Cardiac septum (tissue), 1 donor: ENCODE results near the gene MNT. TPM values are rescaled to one million over a fixed set of nuclear protein-coding genes. Genes with fewer than 3 reads are reported as not detected.
"Not testable (repeated sequence)": the region's sequence is repeated elsewhere in the genome, so short reads cannot be mapped to it uniquely, and the experiment has no call there.

Experiments used
- DNase-seq: peaks from one replicate; pipeline ENCODE4 v3.0.0-alpha.2; 2020; ENCODE audit warnings: low spot score
- intact Hi-C: fragments of 100-400 bp; cut with DNase I; formaldehyde crosslinking; loops from one replicate; pipeline ENCODE4 v1.14.0; 2022
- long read RNA-seq: library from polyadenylated mRNA; unstranded; transcript quantifications from one replicate; pipeline ENCODE4 v2.0.0, GENCODE V29; 2021
- total RNA-seq: library from RNA; stranded (reverse); fragmentation: NEBNext Ultra II Directional; extraction: Animal tissue kit (Norgen Biotek cat#: 25700); gene quantifications from one replicate; pipeline ENCODE4 v1.2.1, GENCODE V29; 2021
- donor health status: DM: no; HTN: no; CAD: no.

The MNT gene, protein sequence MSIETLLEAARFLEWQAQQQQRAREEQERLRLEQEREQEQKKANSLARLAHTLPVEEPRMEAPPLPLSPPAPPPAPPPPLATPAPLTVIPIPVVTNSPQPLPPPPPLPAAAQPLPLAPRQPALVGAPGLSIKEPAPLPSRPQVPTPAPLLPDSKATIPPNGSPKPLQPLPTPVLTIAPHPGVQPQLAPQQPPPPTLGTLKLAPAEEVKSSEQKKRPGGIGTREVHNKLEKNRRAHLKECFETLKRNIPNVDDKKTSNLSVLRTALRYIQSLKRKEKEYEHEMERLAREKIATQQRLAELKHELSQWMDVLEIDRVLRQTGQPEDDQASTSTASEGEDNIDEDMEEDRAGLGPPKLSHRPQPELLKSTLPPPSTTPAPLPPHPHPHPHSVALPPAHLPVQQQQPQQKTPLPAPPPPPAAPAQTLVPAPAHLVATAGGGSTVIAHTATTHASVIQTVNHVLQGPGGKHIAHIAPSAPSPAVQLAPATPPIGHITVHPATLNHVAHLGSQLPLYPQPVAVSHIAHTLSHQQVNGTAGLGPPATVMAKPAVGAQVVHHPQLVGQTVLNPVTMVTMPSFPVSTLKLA
- total RNA-seq = 12.9 TPM
- long read RNA-seq, partial matches to known transcripts = 0 of 15 reads
- long read RNA-seq, other reads (novel, unspliced or antisense) = 14 of 15 reads

DNA sequence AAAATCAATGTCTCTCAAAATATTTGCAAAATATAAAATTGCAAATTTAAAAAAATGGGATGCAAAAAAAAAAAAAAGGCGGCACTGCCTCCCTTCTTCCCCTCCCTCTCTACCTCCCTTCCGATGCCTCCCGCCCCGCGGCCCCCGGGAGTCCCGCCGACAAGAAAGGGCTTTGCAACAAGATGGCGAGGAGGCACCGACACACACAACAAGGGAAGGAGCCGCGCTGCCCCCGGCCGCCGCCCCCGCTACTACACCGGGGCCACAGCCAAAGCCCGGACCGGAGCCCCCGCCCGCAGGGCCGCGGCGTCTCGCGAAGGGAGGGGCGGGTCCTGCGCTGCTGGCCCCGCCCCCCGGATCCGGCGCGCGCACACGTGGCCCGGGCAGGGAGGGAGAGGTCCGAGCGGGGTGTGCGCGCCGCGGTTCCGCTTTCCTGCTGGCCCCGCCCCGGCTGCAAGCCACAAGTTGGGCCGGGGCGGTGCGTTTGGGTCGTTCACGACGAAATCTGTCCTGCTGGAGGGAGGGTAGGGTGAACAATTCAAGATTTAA is at the start of gene MNT:
Gene MNT, minus strand, starts transcription at position 184 of the 549 bp plus-strand sequence. CDS start 348 bp downstream, outside the sequence.
- intact Hi-C loops = loop anchor here (1.0 to 2.0 kb wide), 2 partner anchors 8 to 310 kb away; partner anchors contain the start of gene CLUH
- peak; percentile 96 for DNase-seq

DNA sequence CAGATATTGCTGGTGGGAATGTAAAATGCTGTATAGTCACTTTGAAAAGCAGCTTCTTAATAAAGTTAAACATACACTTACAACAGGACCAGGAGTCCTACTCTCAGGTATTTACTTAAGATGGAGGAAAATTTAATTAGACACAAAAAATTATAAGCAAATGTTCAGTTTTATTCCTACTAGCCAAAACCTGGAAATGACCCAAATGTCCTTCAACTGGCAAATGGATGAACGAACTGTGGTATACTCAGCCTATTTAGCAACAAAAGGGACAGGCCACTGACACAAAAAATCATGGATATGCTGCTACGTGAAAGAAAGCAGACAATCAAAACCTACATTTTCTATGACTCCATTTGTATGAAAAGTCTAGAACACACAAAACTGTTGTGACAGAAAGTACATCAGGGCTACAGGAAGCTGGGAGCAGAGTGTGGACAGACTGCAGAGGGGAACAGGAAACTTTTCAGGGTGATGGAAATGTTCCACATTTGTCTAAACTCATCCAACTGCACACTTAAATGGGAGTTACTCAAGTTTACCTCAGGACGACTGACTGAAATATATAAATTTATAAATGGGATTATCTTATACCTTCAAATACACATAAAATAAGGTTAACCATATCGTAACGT is 49.3 kb upstream of the MNT start:
- no peak for DNase-seq
- intact Hi-C loops = no loop called here

DNA sequence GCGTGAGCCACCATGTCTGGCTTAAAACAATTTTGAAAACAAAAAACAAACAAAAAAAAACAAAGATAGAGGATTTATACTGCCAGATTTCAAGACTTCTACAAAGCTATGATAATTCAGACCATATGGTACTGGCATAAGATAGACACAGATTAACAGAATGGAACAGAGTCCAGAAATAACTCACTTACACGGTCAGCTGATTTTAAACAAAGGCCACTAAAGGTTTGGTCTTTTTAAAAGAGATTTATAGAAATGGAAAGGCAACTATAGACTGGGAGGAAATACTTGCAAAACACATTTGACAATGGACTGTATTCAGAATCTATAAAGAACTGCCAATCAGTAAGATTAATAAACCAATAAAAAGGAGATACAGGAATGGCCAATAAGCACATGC is 48.6 kb upstream of the MNT start:
- intact Hi-C loops = no loop called here
- no peak for DNase-seq

DNA sequence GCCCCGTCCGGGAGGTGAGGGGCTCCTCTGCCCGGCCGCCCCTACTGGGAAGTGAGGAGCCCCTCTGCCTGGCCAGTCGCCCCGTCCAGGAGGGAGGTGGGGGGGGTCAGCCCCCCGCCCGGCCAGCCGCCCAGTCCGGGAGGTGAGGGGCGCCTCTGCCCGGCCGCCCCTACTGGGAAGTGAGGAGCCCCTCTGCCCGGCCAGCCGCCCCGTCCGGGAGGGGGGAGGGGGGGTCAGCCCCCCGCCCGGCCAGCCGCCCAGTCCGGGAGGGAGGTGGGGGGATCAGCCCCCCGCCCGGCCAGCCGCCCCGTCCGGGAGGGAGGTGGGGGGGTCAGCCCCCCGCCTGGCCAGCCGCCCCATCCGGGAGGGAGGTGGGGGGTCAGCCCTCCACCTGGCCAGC is 46.6 kb upstream of the MNT start:
- intact Hi-C loops, DNase-seq: not testable (repeated sequence)

DNA sequence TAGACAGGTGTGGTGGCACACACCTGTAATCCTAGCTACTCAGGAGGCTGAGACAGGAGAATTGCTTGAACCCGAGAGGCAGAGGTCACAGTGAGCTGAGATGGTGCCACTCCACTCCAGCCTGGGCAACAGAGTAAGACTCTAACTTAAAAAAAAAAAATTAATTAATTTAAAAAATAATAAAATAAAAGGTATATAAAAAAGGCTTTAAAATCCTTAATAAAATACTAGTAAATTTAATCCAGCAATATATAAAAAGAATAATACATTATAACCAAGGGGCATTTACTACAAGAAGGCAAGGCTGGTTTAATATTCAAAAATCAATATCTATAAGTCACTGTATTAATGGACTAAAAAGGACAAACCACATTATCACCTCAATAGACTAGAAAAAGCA is 44.8 kb upstream of the MNT start:
- no peak for DNase-seq

DNA sequence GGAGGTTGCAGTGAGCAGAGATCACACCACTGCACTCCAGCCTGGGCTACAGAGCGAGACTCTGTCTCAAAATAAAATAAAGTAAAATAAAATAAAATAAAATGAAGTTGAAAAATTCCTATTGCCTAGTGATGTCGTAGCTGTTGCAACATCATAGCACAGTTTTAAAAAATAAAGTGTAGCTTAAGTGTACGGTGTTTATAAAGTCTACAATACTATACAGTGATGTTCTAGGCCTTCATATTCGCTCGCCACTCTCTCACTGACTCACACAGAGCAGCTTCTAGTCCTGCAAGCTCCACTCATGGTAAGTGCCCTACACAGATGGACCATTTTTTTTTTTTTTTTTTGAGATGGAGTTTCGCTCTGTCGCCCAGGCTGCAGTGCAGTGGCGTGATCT is 43.5 kb upstream of the MNT start:
- DNase-seq = no peak
- intact Hi-C loops = no loop called here

More for the DNA sequence above, 44.8 kb upstream of the MNT start:
- intact Hi-C loops = no loop called here

DNA sequence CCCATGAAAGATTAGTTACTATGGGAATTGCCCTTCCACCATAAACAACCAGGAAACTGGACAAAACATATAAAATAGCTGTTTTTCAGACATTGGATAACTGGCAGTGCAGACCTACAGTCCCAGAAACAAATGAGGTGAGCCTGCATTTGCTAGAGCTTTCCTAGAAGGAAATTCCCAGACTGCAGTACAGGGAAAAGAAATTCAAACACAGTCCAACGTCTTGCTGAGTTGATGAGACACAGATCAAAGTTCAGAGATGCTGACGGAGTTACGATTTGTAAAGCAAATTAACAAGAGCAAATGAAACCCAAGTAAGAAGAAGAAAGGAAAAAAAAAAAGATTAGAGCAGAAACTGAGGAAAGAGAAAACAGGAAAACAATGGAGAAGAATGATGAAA is 41.3 kb upstream of the MNT start:
- DNase-seq = no peak
- intact Hi-C loops = no loop called here

DNA sequence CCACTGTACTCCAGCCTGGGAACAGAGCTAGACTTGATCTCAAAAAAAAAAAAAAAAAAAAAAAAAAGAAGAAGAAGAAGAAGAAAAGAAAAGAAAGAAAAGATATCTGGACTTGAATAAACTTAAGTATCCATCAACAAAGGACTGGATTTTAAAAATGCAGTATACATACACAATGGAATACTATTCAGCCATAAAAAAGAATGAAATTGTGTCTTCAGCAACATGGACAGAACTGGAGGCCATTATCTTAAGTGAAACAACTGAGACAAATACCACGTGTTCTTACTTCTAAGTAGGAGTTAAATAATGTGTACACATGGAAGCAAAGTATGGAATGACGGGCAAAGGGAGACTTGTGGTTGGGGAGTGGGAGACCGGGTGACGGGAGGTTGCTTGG is 40.1 kb upstream of the MNT start:
- DNase-seq = no peak
- intact Hi-C loops = no loop called here

DNA sequence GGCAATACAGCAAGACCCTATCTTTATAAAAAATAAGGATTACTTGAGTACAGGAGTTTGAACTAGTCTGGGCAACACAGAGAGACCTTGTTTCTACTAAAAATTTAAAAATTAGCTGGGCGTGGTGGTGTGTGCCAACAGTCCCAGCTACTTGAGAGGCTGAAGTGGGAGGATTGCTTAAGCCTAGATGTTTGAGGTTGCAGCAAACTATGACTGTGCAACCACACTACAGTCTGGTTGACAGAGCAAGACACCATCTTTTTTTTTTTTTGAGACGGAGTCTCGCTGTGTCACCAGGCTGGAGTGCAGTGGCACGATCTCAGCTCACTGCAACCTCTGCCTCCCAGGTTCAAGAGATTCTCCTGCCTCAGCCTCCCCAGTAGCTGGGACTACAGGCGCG is 39.1 kb upstream of the MNT start:
- DNase-seq, intact Hi-C loops: not testable (repeated sequence)

DNA sequence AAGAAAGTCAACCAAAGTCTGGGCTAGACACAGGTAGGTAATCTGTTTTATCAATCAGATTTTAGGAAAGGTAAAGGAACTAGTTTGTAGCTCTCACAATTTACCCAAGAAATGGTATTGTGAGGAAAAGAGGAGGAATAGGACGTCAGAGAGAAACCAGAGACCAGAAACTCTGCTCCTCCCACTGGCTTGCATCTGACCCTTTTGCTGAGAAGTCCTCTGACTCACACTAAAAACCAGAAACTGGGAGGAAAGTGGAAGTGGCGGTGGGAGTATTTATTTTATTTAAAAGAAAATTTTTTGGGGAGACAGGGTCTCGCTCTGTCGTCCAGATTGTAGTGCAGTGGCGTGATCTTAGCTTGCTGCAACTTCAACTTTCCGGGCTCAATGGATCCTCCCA is 38.0 kb upstream of the MNT start:
- DNase-seq = no peak
- intact Hi-C loops = no loop called here

DNA sequence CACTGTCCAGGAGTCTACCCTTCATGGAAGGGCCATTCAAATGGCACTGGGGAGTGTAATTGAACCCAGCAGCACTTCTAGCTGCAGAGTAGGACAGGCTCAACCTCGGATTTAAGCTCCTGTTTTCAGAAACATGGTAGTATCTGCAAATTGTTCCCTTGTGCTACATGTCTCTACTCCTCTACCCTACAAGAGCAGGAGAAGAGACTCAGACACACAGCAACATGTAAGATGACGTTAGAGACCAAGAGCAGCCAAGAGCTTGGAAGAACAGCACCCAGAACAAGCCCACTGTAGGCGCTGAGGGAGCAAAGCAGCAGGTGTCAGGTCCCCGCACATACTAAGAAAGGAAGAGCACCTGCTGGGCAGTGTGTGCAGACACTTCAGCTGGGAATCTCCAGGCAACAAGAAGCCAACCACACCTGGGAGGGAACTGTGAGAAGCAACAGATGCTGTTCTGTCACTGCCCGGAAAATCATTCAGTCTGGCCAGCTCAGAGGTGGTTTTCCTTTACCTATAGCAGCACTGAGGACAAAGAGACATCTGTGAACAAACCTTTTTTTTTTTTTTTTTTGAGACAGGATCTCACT is 35.6 kb upstream of the MNT start:
- intact Hi-C loops = no loop called here
- no peak for DNase-seq

DNA sequence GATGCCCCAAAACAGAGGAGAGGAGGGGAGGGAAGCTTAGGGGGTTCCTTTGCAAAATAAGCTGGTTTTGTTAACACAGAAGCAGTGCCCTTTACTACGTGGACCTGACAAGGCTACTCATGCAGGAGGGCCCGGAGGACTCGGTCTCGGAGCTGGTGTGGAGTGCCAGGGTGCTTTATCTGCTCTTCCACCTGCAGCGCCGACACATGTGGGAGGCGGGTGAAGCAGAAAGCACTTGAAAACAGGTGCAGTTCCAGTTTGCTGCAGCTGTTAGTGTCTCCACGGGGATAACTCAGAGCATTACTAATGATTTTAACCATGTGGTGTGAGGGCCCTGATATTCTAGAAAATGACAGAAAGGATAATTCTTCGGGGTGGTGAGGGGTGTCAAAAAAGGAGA is 35.0 kb upstream of the MNT start:
- intact Hi-C loops = no loop called here
- DNase-seq = no peak

DNA sequence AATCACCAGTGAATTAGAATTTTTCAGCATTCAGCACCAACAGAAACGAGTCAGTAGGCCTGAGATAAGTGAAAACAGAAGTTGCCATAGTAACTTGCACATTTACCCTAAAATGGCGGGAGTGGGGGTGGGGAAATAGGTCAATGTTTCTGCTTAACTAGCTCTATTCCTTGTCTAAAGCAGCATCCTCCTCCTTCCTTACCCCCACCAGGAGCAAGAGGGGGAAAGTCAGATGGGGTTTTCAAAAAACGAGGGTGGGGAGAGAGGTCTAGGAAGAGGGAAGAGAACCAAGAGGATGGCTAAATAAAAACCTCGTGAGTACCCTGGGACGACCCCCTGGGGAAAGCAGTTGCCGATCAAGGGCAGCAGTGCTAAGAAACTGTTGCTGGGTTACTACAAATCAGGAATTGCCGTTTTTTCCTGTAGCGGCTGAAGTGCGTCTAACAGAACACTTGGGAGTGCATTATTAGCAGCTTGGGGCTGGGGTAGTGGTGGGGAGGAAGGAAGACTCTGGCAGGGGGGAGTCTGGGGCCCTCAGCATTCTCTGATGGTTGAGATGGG is 34.4 kb upstream of the MNT start:
- intact Hi-C loops = no loop called here
- no peak for DNase-seq

DNA sequence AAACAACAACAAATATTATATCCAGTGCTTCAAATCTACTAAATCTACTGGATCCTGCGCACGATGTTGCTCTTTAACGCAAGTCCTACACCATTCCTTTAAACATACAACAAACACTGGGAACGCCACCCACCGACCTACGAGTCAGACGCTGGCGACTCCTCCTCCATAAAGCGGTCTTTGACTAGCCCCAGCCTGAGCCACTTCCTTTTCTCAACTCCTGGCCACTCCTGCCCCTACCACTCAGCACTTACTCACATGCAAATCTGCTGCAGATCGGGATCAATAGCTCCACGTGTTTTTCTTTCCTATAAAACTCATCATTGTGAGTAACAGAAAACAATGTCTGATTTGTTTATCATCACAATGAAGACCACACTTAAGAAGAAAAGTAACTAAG is 32.8 kb upstream of the MNT start:
- DNase-seq = no peak
- intact Hi-C loops = no loop called here

DNA sequence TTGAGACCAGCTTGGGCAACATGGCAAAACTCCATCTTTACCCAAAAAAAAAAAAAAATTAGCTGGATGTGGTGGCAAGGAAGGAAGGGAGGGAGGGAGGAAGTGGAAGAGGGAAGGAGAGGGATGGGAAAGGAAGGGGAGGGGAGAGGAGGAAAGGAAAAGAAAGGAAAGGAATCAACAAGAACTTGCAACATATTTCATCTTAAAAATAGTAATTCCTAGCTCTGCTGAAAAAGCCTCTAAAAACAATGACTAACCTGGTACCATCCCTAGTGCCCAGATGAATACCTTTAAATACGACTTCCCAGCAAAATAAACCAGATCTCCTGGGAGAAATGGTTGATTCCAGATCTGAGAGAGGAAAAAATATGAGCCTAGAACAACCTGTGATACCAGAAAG is 27.1 kb upstream of the MNT start:
- no peak for DNase-seq
- intact Hi-C loops = no loop called here

DNA sequence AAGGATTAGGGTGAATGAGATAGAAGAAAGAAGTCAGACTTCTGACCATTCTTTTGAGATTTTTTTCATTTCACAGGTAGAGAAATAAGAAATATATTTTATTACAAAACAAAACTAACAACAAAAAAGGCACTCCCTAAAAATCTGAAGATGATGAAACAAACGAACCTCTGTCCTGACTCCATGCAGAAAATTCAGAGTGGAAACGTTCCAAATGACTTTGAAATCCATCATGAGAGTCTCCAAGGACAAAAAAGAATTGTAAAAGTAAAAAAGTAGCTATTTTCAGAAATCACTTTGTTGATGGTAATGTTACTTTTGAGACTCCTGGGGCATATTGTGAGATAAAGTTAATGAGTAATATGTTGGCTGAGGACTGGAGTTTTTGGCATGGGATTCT is 26.4 kb upstream of the MNT start:
- DNase-seq = no peak
- intact Hi-C loops = no loop called here

DNA sequence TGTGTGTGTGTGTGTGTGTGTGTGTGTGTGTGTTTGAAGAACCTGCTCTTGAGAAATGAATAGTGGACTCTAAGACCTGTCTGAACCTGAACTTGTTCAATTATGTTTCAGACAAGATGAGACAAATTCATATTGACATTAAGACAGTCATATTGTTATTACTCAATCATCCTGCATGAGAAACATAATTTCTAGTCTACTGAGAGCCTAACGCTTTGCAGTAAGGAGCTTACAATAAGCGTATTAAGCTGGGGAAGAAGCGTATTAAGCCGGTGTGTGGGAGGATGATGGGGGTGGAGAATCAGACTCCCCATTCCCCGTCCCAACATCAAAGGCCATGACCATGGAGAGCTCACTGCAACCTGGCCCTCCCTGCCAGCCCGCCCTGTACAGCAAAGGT is 22.4 kb upstream of the MNT start:
- no peak for DNase-seq
- intact Hi-C loops = no loop called here

DNA sequence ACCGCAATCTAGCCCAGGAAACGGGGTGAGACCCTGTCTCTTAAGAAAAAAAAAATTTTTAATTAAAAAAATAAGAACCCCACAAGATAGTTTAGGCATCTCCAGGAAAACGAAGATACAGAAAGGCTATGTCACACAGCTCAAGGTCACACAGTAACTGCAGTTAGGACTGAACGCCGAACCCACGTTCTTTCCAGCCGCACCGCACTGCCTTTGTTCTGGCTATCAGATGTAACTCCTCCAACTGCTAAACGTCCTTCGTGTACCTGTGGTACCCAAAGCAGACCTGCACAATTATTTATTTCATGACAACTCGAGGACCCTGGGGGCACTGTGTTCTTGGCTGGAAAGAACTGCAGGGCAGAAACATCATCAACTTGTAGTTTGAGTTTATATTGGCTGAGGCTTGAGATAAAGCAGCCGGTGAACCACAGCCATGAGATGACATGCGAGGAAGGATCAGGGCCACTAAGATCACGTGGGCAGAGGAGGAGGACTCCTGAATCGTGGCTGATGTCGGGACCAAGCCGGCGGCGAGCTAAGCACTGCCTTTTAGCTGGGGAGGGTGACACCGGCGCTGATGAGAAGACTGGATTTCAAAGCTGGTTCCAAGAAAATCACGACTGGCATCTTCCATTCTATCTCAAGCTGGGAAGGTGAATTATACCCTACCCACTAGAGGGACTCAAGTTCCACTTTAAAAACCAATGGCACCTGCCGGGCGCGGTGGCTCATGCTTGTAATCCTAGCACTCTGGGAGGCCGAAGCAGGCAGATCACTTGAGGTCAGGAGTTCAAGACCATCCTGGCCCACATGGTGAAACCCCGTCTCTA is 20.7 kb upstream of the MNT start:
- intact Hi-C loops = no loop called here
- no peak for DNase-seq

DNA sequence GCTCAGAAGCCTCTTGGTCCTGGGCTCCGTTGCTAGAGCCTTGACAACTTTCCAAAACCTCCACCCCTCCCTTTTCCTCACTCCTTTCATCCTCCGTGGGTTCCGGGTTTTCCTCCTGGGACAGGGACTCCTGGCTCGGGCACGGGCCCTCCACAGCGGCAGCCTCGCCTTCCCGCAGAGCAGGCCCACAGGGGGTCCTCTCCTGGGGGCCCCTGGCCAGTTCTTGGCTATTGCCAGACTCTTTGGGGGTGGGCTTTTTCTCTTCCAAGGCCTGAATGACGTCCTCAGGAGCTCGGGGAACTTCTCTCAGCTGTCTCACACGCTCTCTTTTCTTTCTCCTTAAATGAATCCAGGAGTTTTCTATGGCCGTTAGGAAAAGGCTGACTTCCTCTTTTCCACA is 19.3 kb upstream of the MNT start:
- intact Hi-C loops = no loop called here
- DNase-seq = no peak
